Progenitor cell of endocrine pancreas (in vitro differentiated cells): ENCODE measurements around the gene LRRC27. TPM values are rescaled to one million over a fixed set of nuclear protein-coding genes. Genes with fewer than 3 reads are reported as not detected.

ENCODE experiments used
- DNase-seq: peaks from one replicate; pipeline ENCODE4 v3.0.0; 2021; ENCODE audit warnings: low spot score; ENCODE audit not compliant: unreplicated experiment
- H3K27ac Mint-ChIP-seq: 2 replicates; pipeline ENCODE4 v1.8.0; 2021; ENCODE audit warnings: mild to moderate bottlenecking, moderate library complexity, mixed read lengths
- H3K27me3 Mint-ChIP-seq: 2 replicates; pipeline ENCODE4 v1.8.0; 2021; ENCODE audit warnings: mixed read lengths
- H3K36me3 Mint-ChIP-seq: 2 replicates; pipeline ENCODE4 v1.8.0; 2022; ENCODE audit warnings: mixed read lengths; ENCODE audit not compliant: insufficient read depth
- H3K4me1 Mint-ChIP-seq: 2 replicates; pipeline ENCODE4 v1.8.0; 2021; ENCODE audit warnings: low read depth, mixed read lengths
- H3K4me3 Mint-ChIP-seq: 2 replicates; pipeline ENCODE4 v1.8.0; 2021; ENCODE audit warnings: low read depth, mild to moderate bottlenecking, moderate library complexity, mixed read lengths
- H3K9me3 Mint-ChIP-seq: 2 replicates; pipeline ENCODE4 v1.8.0; 2021; ENCODE audit warnings: low read depth, mixed read lengths
- CTCF ChIP-seq: fragments of 200-600 bp; sonication (generic); IDR thresholded peaks from one replicate; pipeline ENCODE4 v1.5.0; 2021; ENCODE audit warnings: antibody characterized with exemption, mild to moderate bottlenecking; ENCODE audit not compliant: unreplicated experiment
- total RNA-seq: library from RNA; stranded (reverse); gene quantifications from 2 replicates; pipeline ENCODE4 v1.2.1, GENCODE V29; 2021

Gene LRRC27
- total RNA-seq, 1 donor from 2014 or later = 22.1 TPM

DNA sequence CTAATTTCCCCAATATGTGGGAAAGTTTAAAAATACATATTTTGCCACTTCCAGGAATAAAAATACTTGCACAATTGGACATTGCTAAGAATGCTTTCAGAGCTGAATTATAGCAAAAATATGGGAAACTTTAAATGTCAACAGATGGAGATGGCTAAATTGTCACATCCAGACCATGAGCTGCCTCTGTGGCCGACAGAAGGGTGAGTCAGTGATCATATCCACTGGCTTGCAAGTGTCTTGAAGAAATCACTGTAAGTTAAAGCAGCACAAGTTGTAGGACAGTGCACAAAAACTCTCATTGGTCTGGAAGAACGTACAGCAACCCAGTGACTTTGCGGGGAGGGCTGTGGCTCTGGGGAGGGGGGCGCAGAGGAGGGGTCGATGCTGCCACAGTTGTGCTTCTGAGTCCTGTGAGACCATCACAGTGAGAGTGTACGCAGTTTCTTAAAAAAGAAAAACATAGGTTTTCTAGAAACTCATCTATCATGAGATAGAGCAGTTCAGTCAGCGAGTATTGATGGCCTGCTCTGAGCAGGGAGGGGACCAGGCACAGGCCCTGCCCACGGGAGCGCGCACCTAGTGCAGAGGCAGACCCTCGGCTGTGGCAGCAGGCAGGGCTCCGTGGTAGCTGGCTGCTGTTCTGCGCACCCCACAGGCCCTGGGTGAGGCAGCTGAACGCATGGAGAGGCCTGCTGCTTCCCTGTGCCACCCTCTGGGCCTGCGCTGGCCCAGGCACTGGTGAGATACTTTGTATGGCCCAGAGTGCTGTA is 25.5 kb downstream of the LRRC27 start:
- Mint-ChIP-seq H3K9me3 (no peaks in the 10 kb centered on the region), H3K4me3 (no peak overlapping the region), H3K27me3 (no peaks in the 10 kb centered on the region), H3K36me3 (peaks cover 7% of the 10 kb centered on the region), H3K27ac (no peak overlapping the region), H3K4me1 (no peaks in the 10 kb centered on the region)
- DNase-seq = no peak
- no peak for TF ChIP-seq CTCF

GRCh38 chr10:132359305-132360040 is 27.5 kb downstream of the LRRC27 start:
- Mint-ChIP-seq H3K36me3 (peaks cover 10% of the 10 kb centered on the region), H3K27me3 (no peaks in the 10 kb centered on the region), H3K4me3 (no peak overlapping the region), H3K27ac (no peak overlapping the region), H3K9me3 (no peaks in the 10 kb centered on the region), H3K4me1 (no peaks in the 10 kb centered on the region)
- no peak for TF ChIP-seq CTCF
- DNase-seq = no peak

GRCh38 chr10:132360766-132361447 is 28.9 kb downstream of the LRRC27 start:
- no peaks in the 10 kb centered on the region for H3K9me3 Mint-ChIP-seq
- H3K36me3 Mint-ChIP-seq = peaks cover 14% of the 10 kb centered on the region
- H3K4me1 Mint-ChIP-seq = no peaks in the 10 kb centered on the region
- DNase-seq = no peak
- H3K4me3 Mint-ChIP-seq = no peak overlapping the region
- peak overlapping the region; percentile 45 for H3K27ac Mint-ChIP-seq
- H3K27me3 Mint-ChIP-seq = no peaks in the 10 kb centered on the region
- TF ChIP-seq CTCF = peak; percentile 64

DNA sequence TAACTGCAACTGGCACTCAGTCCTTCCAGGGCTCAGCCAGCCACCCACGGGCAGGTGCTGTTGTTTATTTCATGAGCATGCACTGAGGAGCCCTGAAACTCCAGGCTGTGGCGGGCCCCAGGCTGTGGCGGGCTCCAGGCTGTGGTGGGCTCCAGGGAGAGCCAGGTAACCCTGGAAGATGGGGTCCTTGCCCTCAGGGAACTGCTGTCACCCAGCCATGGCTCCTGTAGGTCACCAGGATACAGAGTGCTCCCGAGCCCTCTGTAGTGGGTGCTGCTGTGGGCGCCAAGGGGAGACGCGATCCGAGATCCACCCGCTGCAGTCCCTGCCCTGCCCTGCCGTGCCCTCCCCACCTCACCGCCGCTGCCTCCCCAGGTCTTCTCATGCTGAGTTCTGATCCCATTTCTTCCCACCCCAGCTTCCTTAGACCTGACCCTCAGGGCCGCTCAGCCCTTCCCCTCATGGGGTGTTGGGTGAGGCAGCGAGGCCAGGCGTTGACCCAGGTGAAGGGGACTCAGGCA is 29.6 kb downstream of the LRRC27 start:
- Mint-ChIP-seq H3K4me3 (no peak overlapping the region), H3K27ac (no peak overlapping the region), H3K4me1 (no peaks in the 10 kb centered on the region), H3K27me3 (no peaks in the 10 kb centered on the region), H3K36me3 (peaks cover 14% of the 10 kb centered on the region), H3K9me3 (no peaks in the 10 kb centered on the region)
- no peak for TF ChIP-seq CTCF
- no peak for DNase-seq

- no peak overlapping the region for H3K4me3 Mint-ChIP-seq
- no peaks in the 10 kb centered on the region for H3K4me1 Mint-ChIP-seq
- DNase-seq = no peak
- TF ChIP-seq CTCF = no peak
- no peaks in the 10 kb centered on the region for H3K27me3 Mint-ChIP-seq
- peaks cover 18% of the 10 kb centered on the region for H3K36me3 Mint-ChIP-seq
- H3K9me3 Mint-ChIP-seq = no peaks in the 10 kb centered on the region
- H3K27ac Mint-ChIP-seq = no peak overlapping the region
Observed at GRCh38 chr10:132362151-132362611, 30.2 kb downstream of the LRRC27 start.
